IMR-90 (cell line): ENCODE results near the gene EPGN. TPM values are rescaled to one million over a fixed set of nuclear protein-coding genes. Genes with fewer than 3 reads are reported as not detected.

ENCODE experiments used
- ATAC-seq: fragments of 200-7000 bp; cut with Tn5 transposase; 2 replicates; pipeline ENCODE4 v1.9.1; 2020; ENCODE audit warnings: low read depth, mild to moderate bottlenecking, moderate library complexity
- BruUV-seq: library from RNA; stranded (reverse); fragments of 400-500 nt; replicated peaks from 2 replicates; lab custom pipeline; 2021; lab: Mats Ljungman, UMichigan
- CTCF ChIA-PET: fragments of 300-600 bp; formaldehyde crosslinking; extraction: SDS; loops from one replicate; lab custom pipeline; 2021; ENCODE audit warnings: antibody characterized with exemption; lab: Yijun Ruan, JAX
- POLR2A ChIA-PET: fragments of 300-600 bp; sonication (Branson Sonifier 250); formaldehyde crosslinking; loops from one replicate; lab custom pipeline; 2022; ENCODE audit warnings: antibody characterized with exemption; ENCODE audit not compliant: unreplicated experiment; lab: Charles Lee
- DNase-seq: peaks from one replicate; pipeline ENCODE4 v3.0.0; 2013
- H2AFZ ChIP-seq: replicated peaks from 2 replicates; pipeline ENCODE3; 2013; ENCODE audit warnings: low read length, mild to moderate bottlenecking; ENCODE audit not compliant: poor library complexity
- H2AK5ac ChIP-seq: 2 replicates; pipeline ENCODE4 v1.6.1; 2013; ENCODE audit warnings: low read depth, low read length, inconsistent platforms
- H2AK9ac ChIP-seq: replicated peaks from 2 replicates; pipeline ENCODE3; 2013; ENCODE audit warnings: mild to moderate bottlenecking, low read depth, low read length, moderate library complexity; ENCODE audit not compliant: poor library complexity
- H2BK120ac ChIP-seq: 2 replicates; pipeline ENCODE4 v1.6.1; 2013; ENCODE audit warnings: low read depth, low read length, inconsistent platforms
- H2BK15ac ChIP-seq: 3 replicates; pipeline ENCODE4 v1.6.1; 2013; ENCODE audit warnings: low read depth, low read length, inconsistent platforms
- H2BK20ac ChIP-seq: 2 replicates; pipeline ENCODE4 v1.6.1; 2013; ENCODE audit warnings: low read depth, mild to moderate bottlenecking, inconsistent platforms, low read length, moderate library complexity
- H2BK5ac ChIP-seq: 2 replicates; pipeline ENCODE4 v1.6.1; 2013; ENCODE audit warnings: mild to moderate bottlenecking, low read depth, low read length, inconsistent platforms; ENCODE audit not compliant: poor library complexity, severe bottlenecking
- H3K14ac ChIP-seq: replicated peaks from 2 replicates; pipeline ENCODE4 v1.6.1; 2013; ENCODE audit warnings: low read depth, low read length, inconsistent platforms
- H3K18ac ChIP-seq: 2 replicates; pipeline ENCODE4 v1.6.1; 2013; ENCODE audit warnings: low read depth, low read length, control low read depth
- H3K23ac ChIP-seq: 2 replicates; pipeline ENCODE4 v1.6.1; 2013; ENCODE audit warnings: low read depth, low read length, inconsistent platforms
- H3K27ac ChIP-seq: 2 replicates; pipeline ENCODE4 v1.5.1; 2013; ENCODE audit warnings: mild to moderate bottlenecking, control low read depth, low read length; ENCODE audit not compliant: insufficient read depth
- H3K27me3 ChIP-seq: 2 replicates; pipeline ENCODE4 v1.6.1; 2013; ENCODE audit warnings: low read length; ENCODE audit not compliant: control insufficient read depth, insufficient read depth
- H3K36me3 ChIP-seq: 2 replicates; pipeline ENCODE4 v1.6.1; 2013; ENCODE audit warnings: low read length, mixed read lengths; ENCODE audit not compliant: control insufficient read depth, insufficient read depth
- H3K4ac ChIP-seq: 2 replicates; pipeline ENCODE4 v1.6.1; 2013; ENCODE audit warnings: low read depth, low read length, inconsistent platforms
- H3K4me1 ChIP-seq: 2 replicates; pipeline ENCODE4 v1.6.1; 2013; ENCODE audit warnings: low read length, mixed read lengths; ENCODE audit not compliant: control insufficient read depth, insufficient read depth
- H3K4me2 ChIP-seq: 2 replicates; pipeline ENCODE4 v1.6.1; 2013; ENCODE audit warnings: low read depth, mild to moderate bottlenecking, control low read depth, low read length, moderate library complexity
- H3K4me3 ChIP-seq: 2 replicates; pipeline ENCODE4 v1.5.1; 2013; ENCODE audit warnings: low read depth, mild to moderate bottlenecking, control low read depth, low read length, moderate library complexity; ENCODE audit not compliant: insufficient read depth
- H3K56ac ChIP-seq: 2 replicates; pipeline ENCODE4 v1.6.1; 2013; ENCODE audit warnings: low read length, inconsistent platforms; ENCODE audit not compliant: insufficient read depth; ENCODE audit errors: extremely low read depth
- H3K79me1 ChIP-seq, 2 experiments: 2 replicates each; pipeline ENCODE4 v1.6.1; 2013; ENCODE audit warnings: low read length in 2 of 2, inconsistent platforms in 1 of 2, low read depth in 1 of 2
- H3K9ac ChIP-seq: 2 replicates; pipeline ENCODE4 v1.6.1; 2013; ENCODE audit warnings: low read depth, low read length, control low read depth
- H3K9me1 ChIP-seq: 2 replicates; pipeline ENCODE4 v1.6.1; 2013; ENCODE audit warnings: low read length, inconsistent platforms; ENCODE audit not compliant: insufficient read depth
- H3K9me3 ChIP-seq: 2 replicates; pipeline ENCODE4 v1.6.1; 2013; ENCODE audit warnings: low read length; ENCODE audit not compliant: control insufficient read depth, insufficient read depth
- H4K20me1 ChIP-seq: 2 replicates; pipeline ENCODE4 v1.6.1; 2013; ENCODE audit warnings: low read length, inconsistent platforms; ENCODE audit not compliant: insufficient read depth
- H4K5ac ChIP-seq: 2 replicates; pipeline ENCODE4 v1.6.1; 2013; ENCODE audit warnings: mild to moderate bottlenecking, low read depth, low read length, control low read depth
- H4K8ac ChIP-seq, 2 experiments: 2 replicates each; pipeline ENCODE4 v1.6.1; 2013; ENCODE audit warnings: low read depth in 2 of 2, low read length in 2 of 2, control low read depth in 1 of 2, inconsistent platforms in 1 of 2
- H4K91ac ChIP-seq: 2 replicates; pipeline ENCODE4 v1.6.1; 2013; ENCODE audit warnings: low read depth, low read length, inconsistent platforms; ENCODE audit not compliant: insufficient read depth
- BHLHE40 ChIP-seq: fragments of 150-350 bp; IDR thresholded peaks from 2 replicates; pipeline ENCODE4 v1.6.1; 2016; ENCODE audit warnings: mild to moderate bottlenecking, low read depth, low read length
- CEBPB ChIP-seq: IDR thresholded peaks from 2 replicates; pipeline ENCODE4 v1.6.1; 2012; ENCODE audit warnings: low read depth, low read length, improper control_type of control experiment
- CHD1 ChIP-seq: IDR thresholded peaks from 2 replicates; pipeline ENCODE4 v1.6.1; 2012; ENCODE audit warnings: low read depth, low read length, improper control_type of control experiment
- FOS ChIP-seq: fragments of 150-350 bp; IDR thresholded peaks from 2 replicates; pipeline ENCODE4 v1.6.1; 2016; ENCODE audit warnings: low read depth, low read length
- MAFK ChIP-seq: IDR thresholded peaks from 2 replicates; pipeline ENCODE4 v1.6.1; 2012; ENCODE audit warnings: low read depth, low read length, improper control_type of control experiment
- MAZ ChIP-seq: IDR thresholded peaks from 2 replicates; pipeline ENCODE4 v1.6.1; 2012; ENCODE audit warnings: low read depth, mild to moderate bottlenecking, low read length, improper control_type of control experiment, moderate library complexity, borderline replicate concordance
- MXI1 ChIP-seq: IDR thresholded peaks from 2 replicates; pipeline ENCODE4 v1.6.1; 2012; ENCODE audit warnings: low read depth, mild to moderate bottlenecking, low read length, moderate library complexity, borderline replicate concordance
- NFE2L2 ChIP-seq: fragments of 150-350 bp; IDR thresholded peaks from 2 replicates; pipeline ENCODE4 v1.6.1; 2016; ENCODE audit warnings: low read depth, mild to moderate bottlenecking, low read length
- POLR2A ChIP-seq: IDR thresholded peaks from 2 replicates; pipeline ENCODE4 v1.6.1; 2012; ENCODE audit warnings: mild to moderate bottlenecking, low read depth, low read length
- RAD21 ChIP-seq: IDR thresholded peaks from 2 replicates; pipeline ENCODE4 v1.6.1; 2012; ENCODE audit warnings: low read length, improper control_type of control experiment
- RCOR1 ChIP-seq: IDR thresholded peaks from 2 replicates; pipeline ENCODE4 v1.6.1; 2012; ENCODE audit warnings: mild to moderate bottlenecking, low read length, improper control_type of control experiment; ENCODE audit not compliant: insufficient replicate concordance
- RFX5 ChIP-seq: IDR thresholded peaks from 2 replicates; pipeline ENCODE4 v1.8.0; 2012; ENCODE audit warnings: low read depth, mild to moderate bottlenecking, low read length, moderate library complexity
- SMC3 ChIP-seq: fragments of 150-350 bp; IDR thresholded peaks from 2 replicates; pipeline ENCODE4 v1.6.1; 2016; ENCODE audit warnings: low read depth, mild to moderate bottlenecking, antibody characterized with exemption, low read length, moderate library complexity
- WGBS, 2 experiments: methylation state at CpG; one replicate each; pipeline versions ENCODE4 v1.1.5 to v1.1.7; 2013; ENCODE audit warnings: missing lambda C conversion rate in 2 of 2; ENCODE audit not compliant: insufficient read length in 1 of 2; ENCODE audit errors: extremely low coverage in 2 of 2; 5-methylcytosine and 5-hydroxymethylcytosine counted together
- dilution Hi-C: fragments of 300-500 bp; cut with HindIII; formaldehyde crosslinking; loops from one replicate; pipeline ENCODE4 v1.14.3; 2018; ENCODE audit warnings: low sequenced_read_pairs; ENCODE audit not compliant: unreplicated experiment
- in situ Hi-C: fragments of 300-500 bp; cut with MboI; formaldehyde crosslinking; loops from 3 replicates; pipeline ENCODE4 v1.14.3; 2019; ENCODE audit warnings: low sequenced_read_pairs, inconsistent platforms, mixed read lengths
- intact Hi-C: fragments of 100-400 bp; cut with micrococcal nuclease; formaldehyde crosslinking; loops from 2 replicates; pipeline ENCODE4 v1.10.0; 2022
- polyA plus RNA-seq, 3 experiments: library from polyadenylated mRNA; depleted of rRNA; stranded (reverse); fragments of >200 nt; gene quantifications; 2 replicates each; pipeline ENCODE4 v1.2.3, GENCODE V29; 2012; ENCODE audit warnings: low replicate concordance in 1 of 3
- total RNA-seq: library from RNA; depleted of rRNA; stranded (reverse); fragments of >200 nt; gene quantifications from 2 replicates; pipeline ENCODE4 v1.2.3, GENCODE V29; 2012
- TF ChIP-seq, protein P1 (sequence below): conservative IDR thresholded peaks from 2 replicates; pipeline ENCODE4 v1.5.1; 2012; ENCODE audit warnings: mild to moderate bottlenecking, low read depth, low read length, improper control_type of control experiment
- TF ChIP-seq, protein P2 (sequence below): fragments of 150-350 bp; IDR thresholded peaks from 2 replicates; pipeline ENCODE4 v1.6.1; 2016; ENCODE audit warnings: low read depth, mild to moderate bottlenecking, low read length, moderate library complexity, borderline replicate concordance
- TF ChIP-seq, protein P3 (sequence below): fragments of 150-350 bp; IDR thresholded peaks from 2 replicates; pipeline ENCODE4 v1.6.1; 2017; ENCODE audit warnings: mild to moderate bottlenecking, antibody characterized with exemption, low read length, low read depth

The EPGN gene
- total and polyA plus RNA-seq, 2 of the 4 experiments (the other 2 are of a cell fraction), result 0.18 TPM; not detected in 1

DNA sequence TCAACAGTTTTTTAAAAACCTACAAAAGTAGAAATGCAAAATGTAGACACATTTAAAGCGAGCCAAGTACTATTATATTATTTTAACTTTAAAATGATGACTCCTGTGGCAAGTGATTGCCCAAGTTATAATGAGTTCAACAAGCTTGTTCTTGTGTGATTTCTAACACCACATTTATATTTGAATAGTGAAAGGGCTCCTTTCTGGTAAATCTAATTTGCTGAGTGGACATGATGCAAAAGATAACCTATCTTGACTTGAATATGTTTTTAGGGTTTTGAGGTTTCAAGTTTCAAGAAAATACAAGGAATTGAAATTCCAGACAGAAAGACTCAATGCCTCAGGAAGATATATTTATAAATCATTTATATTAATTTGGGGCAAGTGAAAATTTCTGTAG lies 1.1 kb upstream of the EPGN start:
- Histone ChIP-seq H3K9me1 (no peaks in the 10 kb centered on the region), H3K27ac (no peak overlapping the region), H3K4me1 (no peaks in the 10 kb centered on the region), H4K20me1 (no peaks in the 10 kb centered on the region), H2AK9ac (no peak overlapping the region), H3K27me3 (no peaks in the 10 kb centered on the region), H2BK15ac (no peak overlapping the region), H4K91ac (no peak overlapping the region), H3K4ac (no peak overlapping the region), H2BK120ac (no peak overlapping the region), H2BK20ac (no peak overlapping the region), H3K14ac (no peak overlapping the region), H3K18ac (no peak overlapping the region), H4K8ac (no peak overlapping the region), H3K9ac (no peak overlapping the region), H3K9me3 (no peaks in the 10 kb centered on the region), H3K4me2 (no peak overlapping the region), H3K79me1 (no peaks in the 10 kb centered on the region), H2AFZ (no peak overlapping the region), H2AK5ac (no peak overlapping the region), H3K4me3 (no peak overlapping the region), H3K23ac (no peak overlapping the region), H3K56ac (no peak overlapping the region), H3K36me3 (no peaks in the 10 kb centered on the region), H2BK5ac (no peak overlapping the region), H4K5ac (no peak overlapping the region)
- dilution Hi-C loops, result no loop called here
- no peak for ATAC-seq
- intact Hi-C loops, result no loop called here
- DNase-seq, result no peak
- no TSS peak for BruUV-seq
- in situ Hi-C loops, result loop anchor here (25.0 kb wide), 1 partner anchor 645 kb away; no protein-coding TSS in a partner anchor
- ChIA-PET CTCF (interaction anchor here (1.3 kb wide), 1 partner anchor 118 kb away, joined by 6 read pairs; no protein-coding TSS in a partner anchor), POLR2A (no interaction called here)
- no CpG with 5 or more reads among the region's 1 CpG for WGBS, 2 experiments
- TF ChIP-seq, protein P1, sequence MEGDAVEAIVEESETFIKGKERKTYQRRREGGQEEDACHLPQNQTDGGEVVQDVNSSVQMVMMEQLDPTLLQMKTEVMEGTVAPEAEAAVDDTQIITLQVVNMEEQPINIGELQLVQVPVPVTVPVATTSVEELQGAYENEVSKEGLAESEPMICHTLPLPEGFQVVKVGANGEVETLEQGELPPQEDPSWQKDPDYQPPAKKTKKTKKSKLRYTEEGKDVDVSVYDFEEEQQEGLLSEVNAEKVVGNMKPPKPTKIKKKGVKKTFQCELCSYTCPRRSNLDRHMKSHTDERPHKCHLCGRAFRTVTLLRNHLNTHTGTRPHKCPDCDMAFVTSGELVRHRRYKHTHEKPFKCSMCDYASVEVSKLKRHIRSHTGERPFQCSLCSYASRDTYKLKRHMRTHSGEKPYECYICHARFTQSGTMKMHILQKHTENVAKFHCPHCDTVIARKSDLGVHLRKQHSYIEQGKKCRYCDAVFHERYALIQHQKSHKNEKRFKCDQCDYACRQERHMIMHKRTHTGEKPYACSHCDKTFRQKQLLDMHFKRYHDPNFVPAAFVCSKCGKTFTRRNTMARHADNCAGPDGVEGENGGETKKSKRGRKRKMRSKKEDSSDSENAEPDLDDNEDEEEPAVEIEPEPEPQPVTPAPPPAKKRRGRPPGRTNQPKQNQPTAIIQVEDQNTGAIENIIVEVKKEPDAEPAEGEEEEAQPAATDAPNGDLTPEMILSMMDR, result no peak
- TF ChIP-seq, protein P2, sequence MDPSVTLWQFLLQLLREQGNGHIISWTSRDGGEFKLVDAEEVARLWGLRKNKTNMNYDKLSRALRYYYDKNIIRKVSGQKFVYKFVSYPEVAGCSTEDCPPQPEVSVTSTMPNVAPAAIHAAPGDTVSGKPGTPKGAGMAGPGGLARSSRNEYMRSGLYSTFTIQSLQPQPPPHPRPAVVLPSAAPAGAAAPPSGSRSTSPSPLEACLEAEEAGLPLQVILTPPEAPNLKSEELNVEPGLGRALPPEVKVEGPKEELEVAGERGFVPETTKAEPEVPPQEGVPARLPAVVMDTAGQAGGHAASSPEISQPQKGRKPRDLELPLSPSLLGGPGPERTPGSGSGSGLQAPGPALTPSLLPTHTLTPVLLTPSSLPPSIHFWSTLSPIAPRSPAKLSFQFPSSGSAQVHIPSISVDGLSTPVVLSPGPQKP, result no peak
- TF ChIP-seq CHD1 (no peak), RAD21 (no peak), MAFK (no peak), POLR2A (no peak), MXI1 (no peak), SMC3 (no peak), FOS (no peak), CEBPB (no peak), NFE2L2 (no peak), BHLHE40 (no peak), MAZ (no peak), RFX5 (no peak), RCOR1 (no peak)
- TF ChIP-seq, protein P3, sequence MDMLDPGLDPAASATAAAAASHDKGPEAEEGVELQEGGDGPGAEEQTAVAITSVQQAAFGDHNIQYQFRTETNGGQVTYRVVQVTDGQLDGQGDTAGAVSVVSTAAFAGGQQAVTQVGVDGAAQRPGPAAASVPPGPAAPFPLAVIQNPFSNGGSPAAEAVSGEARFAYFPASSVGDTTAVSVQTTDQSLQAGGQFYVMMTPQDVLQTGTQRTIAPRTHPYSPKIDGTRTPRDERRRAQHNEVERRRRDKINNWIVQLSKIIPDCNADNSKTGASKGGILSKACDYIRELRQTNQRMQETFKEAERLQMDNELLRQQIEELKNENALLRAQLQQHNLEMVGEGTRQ, result no peak
